Measurements from ENCODE around the gene TLR5.

The TLR5 gene

DNA sequence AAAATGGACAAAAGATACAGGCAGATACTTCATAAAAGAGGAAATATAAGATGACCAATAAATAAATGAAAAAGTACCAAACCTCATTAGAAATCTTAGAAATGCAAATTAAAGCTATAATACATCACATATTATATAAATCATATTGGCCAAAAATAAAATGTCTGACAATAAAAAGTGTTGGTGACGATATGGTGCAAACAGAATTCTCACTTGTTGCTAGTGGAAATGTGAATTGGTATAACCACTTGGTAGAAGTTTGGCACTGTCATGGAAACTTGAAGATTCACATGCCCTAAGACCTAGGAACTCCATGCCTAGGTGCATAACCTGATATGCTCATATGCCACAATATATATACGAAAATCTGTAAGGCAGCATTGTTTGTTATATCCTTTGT lies 4.4 kb upstream of the TLR5 start:
- DNase-seq (ENCODE audit: low read depth), result no peak

DNA sequence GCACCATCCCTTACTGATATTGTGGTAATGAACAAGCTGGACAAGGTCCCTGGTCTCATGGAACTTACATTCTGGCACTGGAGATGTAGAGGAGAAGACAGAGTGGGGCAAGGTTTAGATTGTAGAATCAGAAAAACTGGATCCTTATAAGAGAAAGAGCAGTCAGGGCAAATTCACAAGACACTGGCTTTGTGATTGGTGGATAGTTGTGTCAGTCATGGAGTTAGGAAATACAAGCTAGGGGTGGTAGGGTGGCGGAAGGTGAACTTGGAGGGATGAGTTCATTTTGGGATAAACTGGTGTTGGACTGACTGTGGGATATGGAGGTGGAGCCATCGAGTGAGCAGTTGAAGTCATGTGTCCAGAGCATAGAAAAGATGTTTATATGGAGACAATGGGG lies 3.7 kb upstream of the TLR5 start:
- DNase-seq (ENCODE audit: low read depth), result no peak

DNA sequence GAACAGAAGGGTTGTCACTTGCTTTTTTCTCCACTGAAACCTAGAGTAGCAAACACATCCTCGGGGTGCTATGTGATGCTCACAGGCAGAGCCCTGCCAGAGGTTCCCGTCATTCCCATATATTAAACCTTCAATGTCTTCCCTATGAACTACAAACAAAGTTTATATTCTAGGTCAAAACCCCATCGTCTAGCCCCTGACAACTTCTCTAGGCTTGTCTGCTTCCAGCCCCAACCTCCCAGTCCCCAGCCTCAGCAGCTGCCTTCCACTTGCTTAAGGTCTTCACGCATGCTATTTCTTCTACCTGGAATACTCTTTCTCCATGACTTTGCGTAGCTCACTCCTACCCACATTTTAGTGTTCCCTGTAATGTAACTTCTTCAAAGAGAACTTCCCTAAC lies 1.9 kb upstream of the TLR5 start:
- no peak for DNase-seq (ENCODE audit: low read depth)

DNA sequence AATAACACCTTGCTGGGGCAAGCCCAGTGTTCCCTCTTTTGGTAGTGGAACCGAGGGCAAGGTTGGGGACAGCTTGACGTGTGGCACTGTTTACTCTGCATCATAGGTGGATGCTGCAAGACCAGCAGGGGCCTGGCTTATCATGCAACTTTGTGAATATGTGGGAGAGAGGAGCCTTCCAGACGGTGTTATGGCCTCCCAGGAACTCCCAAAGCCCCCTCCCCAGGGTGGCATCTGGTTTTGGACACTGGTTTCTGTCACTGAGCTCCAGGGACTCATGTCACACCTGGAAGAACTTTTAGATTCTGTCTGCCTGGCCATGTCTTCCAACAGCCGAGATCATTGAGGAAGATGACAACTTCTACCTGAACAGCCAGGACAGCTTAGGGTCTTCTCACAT lies 1.4 kb upstream of the TLR5 start:
- no peak for DNase-seq (ENCODE audit: low read depth)

DNA sequence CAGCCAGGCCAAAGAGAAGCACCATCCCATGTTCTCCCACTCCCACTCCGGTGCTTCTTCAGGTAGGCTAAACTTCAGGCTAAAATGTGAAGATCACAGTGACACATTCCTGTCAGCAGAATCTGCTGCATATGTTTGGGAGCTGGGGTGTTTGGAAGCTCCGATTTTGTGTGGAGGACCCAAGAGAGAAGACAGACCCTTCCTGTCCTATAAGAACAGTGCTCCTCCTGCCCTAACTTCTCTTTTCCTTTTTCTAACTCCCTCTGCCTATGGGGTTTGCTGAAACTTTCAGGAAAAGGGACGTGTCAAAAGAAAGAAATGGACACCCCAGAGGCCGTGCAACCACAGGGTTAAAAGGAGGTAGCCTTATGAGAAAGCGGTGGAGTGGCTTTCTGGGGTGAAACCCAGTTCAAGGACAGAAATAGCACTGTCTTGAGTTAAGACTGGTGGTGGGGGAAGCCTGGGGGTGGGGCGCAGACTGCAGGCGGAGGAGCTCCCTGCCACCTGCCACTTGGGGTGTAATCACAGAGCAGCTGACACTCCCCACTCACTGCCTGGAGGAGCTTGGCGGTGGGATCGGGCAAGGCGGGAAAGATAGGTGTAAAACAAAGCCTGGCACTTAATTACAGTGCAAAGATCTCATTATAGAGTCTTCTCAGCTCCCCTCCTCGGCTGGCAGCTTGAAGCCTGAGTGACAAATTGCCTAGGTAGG lies 645 bp upstream of the TLR5 start:
- no peak for DNase-seq (ENCODE audit: low read depth)

DNA sequence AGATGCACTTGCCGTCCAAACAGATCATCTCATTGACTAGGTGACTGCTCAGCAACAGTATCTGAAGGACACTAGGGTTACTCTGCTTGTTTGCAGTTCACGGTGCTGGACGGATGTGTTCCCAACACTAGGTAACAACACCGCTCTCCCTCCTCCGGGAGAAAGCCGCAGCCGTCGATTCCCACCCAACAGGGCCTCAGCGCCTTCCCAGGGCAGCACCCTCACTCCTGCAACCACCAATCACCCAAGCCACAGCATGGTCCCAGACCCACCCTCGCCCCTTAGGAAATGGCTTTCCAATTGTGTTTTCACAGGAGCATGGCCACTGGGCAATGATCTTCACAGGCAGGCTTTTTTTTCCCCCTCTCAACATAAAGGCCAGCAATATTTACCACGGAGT lies 779 bp downstream of the TLR5 start:
- no peak for DNase-seq (ENCODE audit: low read depth)

DNA sequence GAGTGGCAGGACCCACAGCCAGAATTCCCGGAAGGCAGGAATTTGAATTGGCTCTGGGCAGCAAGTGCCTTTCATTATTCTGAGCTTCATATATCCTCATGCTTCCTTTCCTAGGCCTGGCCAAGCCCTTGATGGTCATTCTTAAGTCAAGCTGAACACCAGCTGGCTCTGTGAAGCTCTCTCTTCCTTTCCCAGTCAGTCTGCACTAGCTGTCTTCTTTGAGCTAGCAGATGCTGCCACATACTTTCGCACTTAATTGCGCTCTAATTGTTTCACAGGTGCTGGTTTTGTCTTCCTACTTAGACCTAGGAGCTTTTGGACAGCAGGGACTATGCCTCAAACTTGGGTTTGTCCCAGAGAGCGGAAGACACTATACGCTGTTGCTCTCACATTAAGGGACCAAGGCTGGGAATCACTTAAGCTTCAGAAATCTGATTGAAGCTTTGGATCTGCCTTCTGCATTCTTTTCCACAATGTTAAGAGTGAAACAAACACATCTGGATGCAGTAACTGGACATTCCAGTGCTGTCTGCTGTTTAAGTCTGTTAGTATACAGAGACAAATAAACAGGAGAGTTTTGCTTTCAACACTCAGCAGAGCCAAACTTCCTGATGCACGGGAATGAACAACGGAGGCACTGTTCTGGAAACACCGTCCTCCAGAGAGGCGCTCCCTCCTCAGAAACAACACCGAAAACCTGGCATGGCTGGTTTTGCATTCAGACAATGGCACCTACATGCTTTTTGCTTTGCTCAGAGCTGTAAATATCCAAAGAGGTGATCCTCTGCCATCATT lies 2.2 kb downstream of the TLR5 start:
- DNase-seq (ENCODE audit: low read depth), result no peak

DNA sequence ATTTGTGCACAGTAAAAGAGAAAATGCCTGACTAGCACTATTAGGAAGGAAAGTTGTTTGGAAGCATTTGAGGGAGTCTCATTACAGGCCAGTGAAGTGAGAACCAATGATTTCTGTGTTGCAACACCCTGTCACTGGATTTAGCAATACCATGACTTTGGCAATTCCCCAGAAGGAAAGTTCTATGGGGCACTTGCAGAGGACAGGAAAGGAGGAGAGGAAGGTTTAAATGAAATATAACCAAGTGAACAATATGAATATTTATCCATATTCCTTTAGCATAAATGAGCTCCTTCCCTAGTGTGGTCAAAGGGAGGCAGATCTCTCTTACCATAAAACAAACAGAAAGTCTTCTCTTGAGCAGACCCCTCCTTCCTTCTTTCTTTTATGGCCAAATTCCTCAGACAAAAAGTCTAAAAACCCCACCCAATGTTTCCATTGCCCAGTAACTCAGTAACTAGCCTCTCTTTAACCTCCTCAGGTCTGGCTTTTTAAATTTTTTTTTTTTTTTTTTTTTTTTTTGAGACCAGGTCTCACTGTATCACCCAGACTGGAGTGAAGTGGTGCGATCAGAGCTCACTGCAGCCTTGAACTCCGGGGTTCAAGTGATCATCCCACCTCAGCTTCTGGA lies 5.5 kb downstream of the TLR5 start:
- DNase-seq (ENCODE audit: low read depth), result no peak

DNA sequence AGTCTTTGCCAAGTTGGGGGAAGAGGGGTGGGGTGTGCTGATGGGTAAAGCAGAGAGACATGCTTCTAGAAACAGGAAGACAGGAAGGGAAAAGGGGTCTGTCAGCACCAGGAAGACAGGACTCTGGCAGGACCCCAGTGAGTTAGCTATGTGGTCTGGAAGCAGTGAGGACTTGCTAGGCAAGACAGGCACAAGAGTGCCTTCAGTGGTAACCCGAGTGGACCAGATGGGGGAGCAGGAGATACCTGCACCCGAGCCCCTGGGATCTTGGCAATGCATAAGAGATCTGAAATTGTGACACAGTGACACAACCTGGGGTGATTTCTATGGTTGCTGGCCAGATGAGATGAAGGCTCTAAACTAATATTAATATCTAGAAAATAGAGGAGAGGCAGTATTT lies 7.0 kb downstream of the TLR5 start:
- no peak for DNase-seq (ENCODE audit: low read depth)

GRCh38 chr1:223135176-223135942 lies 7.7 kb downstream of the TLR5 start:
- no peak for DNase-seq (ENCODE audit: low read depth)

GRCh38 chr1:223133824-223134435 lies 9.1 kb downstream of the TLR5 start:
- DNase-seq (ENCODE audit: low read depth), result peak; percentile 61

GRCh38 chr1:223133306-223133823 lies 9.7 kb downstream of the TLR5 start:
- no peak for DNase-seq (ENCODE audit: low read depth)

DNA sequence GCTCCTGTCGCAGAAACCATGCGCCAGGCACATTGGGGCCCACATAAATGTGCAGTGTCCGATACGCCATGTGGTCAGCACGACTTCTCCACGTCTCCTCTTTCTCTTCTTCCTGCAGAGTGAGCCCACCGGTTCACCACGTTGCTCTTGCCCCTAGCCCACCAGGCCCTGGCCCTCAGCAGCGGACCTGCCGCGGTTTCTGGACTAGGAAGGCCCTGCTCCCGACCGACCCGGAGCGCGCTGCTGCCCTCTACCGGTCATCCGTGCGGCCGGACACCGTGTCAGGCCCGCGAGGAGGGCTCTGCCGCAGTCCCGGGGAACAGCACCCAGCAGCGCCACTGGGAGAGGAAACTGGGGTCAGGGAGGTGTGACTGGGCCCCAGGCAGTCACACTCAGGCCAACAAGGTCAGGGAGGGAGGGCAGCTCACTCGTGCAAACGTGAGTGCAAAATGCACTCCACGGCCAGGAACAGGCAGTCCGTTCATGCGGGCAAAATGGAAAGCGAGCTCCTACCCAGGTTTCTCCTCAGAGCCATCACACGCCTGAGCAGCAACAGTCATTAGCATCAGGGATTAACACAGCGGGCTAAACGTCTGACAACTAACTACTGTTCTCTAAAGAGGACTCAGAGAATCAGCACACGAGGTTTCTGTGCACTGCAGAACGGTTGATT lies 13.7 kb downstream of the TLR5 start:
- peak; percentile 58 for DNase-seq (ENCODE audit: low read depth)

- no peak for DNase-seq (ENCODE audit: low read depth)
Observed at GRCh38 chr1:223126741-223127140, 16.3 kb downstream of the TLR5 start.

DNA sequence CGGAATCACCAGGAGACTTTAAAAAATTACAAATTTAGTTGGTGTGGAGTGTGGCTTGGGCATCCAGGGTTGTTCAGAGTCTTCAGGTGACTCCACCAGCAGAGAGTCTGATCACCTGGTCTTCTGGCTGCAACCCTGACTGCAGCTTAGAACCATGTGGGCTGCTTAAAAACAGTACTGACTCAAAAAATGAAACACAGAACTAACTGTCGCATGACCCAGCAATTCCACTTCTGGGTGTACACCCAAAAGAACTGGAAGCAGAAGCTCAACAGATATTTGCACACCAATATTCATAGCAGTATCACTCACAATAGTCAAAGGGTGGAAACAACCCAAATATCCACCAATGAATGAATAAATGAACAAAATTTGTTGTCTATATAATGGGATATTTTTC lies 17.3 kb downstream of the TLR5 start:
- no peak for DNase-seq (ENCODE audit: low read depth)

DNA sequence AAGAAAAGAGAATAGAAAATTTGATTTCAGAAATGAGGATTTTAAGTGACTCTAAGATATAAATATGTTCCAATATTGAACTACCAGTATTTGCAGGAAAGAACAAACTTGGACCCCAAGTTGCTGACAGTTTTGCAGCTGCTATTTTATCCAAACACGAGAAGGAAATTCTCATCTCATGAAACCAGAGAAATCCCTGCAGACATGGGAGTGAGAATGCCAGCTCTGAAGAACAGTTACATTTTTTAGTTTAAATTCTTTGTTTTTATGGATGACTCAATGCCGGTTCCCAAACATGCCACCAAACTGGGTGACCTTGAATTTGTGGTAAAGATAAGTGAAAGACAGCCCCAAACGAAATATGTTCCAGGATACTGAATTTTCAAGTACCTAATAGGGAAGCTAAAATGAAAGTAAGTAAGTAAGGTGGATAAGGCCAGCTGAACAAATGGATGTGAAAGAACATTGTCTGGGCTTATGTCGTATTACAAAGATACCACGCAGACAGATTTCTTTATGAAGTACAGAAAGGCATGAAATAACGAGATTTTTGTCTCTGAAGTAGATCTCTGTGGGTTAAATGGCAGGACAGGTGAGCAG lies 19.9 kb downstream of the TLR5 start:
- no peak for DNase-seq (ENCODE audit: low read depth)

DNA sequence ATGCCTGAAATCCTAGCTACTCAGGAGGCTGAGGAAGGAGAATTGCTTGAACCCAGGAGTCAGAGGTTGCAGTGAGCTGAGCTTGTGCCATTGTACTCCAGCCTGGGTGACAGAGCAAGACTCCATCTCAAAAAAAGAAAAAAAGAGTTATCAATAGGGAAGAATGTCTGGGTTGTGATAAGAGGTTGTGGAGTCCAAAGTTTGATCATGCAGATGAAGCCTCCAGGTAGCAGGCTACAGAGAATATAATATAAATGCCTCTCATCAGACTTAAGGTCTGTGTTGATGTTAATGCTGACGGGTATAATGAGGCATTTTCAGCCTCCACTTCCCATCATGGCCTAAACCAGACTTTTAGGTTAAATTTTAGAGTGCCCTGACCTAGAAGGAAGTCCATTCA lies 24.6 kb downstream of the TLR5 start:
- DNase-seq (ENCODE audit: low read depth), result no peak

DNA sequence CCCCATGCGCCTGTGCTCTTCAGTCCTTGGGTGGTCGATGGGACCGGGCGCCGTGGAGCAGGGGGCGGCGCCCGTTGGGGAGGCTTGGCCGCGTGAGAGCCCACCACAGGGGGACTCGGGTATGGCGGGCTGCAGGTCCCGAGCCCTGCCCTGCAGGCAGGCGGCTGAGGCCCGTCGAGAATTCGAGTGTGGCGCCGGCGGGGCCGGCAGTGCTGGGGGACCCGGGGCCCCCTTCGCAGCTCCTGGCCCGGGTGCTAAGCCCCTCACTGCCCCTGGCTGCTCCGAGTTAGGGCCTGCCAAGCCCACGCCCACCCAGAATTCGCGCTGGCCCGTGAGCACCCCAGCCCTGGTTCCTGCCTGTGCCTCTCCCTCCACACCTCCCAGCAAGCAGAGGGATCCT lies 26.1 kb downstream of the TLR5 start:
- no peak for DNase-seq (ENCODE audit: low read depth)

DNA sequence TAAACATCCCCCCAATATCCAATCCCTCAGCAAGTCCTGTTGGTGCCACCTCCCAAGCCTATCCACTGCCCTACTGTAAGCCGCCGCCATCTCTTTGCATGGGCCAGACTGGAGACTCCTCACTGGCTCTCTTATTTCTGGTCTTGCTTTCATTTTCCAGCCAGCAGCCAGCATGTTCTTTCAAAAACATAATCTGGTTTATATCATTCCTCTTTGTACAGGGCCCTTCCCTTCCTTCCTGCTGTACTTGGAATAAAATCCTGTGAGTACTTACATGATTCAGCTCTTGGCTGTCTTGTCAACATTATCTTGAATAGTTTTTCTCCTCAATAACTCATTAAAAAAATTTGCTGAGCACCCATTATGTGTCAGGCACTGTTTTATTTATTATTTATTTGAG lies 28.2 kb downstream of the TLR5 start:
- DNase-seq (ENCODE audit: low read depth), result no peak

GRCh38 chr1:223110952-223111351 lies 32.1 kb downstream of the TLR5 start:
- DNase-seq (ENCODE audit: low read depth), result no peak

GRCh38 chr1:223109581-223110026 lies 33.4 kb downstream of the TLR5 start:
- no peak for DNase-seq (ENCODE audit: low read depth)

All from stimulated activated CD8-positive, alpha-beta memory T cell treated with anti-CD3 and anti-CD28 coated beads, Interleukin-4, amount 100 ng/mL, for 24 hours (primary cell).